Uterus (tissue), 4 donors: ENCODE results near the gene HABP4. TPM values are rescaled to one million over a fixed set of nuclear protein-coding genes. Genes with fewer than 3 reads are reported as not detected.

ENCODE experiments used
- DNase-seq, 2 donors: peaks; one replicate each; pipeline ENCODE4 v3.0.0-alpha.2; 2019 to 2020
- H3K27ac ChIP-seq, 2 donors: fragments of 200-600 bp; sonication (generic); 1 replicate in 1 of 2; 2 replicates in 1 of 2; pipeline ENCODE4 v1.5.1; 2016 to 2018
- H3K27me3 ChIP-seq, 2 donors: fragments of 200-600 bp; sonication (generic); one replicate each; pipeline ENCODE4 v1.5.1; 2018 to 2019; ENCODE audit warnings: control low read depth in 1 of 2
- H3K36me3 ChIP-seq, 2 donors: fragments of 200-600 bp; sonication (generic); one replicate each; pipeline ENCODE4 v1.5.1; 2019; ENCODE audit warnings: control low read depth in 1 of 2
- H3K4me1 ChIP-seq, 2 donors: fragments of 200-600 bp; sonication (generic); one replicate each; pipeline ENCODE4 v1.5.1; 2018 to 2019; ENCODE audit warnings: control low read depth in 1 of 2
- H3K4me3 ChIP-seq, 2 donors: fragments of 200-600 bp; sonication (generic); 1 replicate in 1 of 2; 2 replicates in 1 of 2; pipeline ENCODE4 v1.5.1; 2018 to 2019; ENCODE audit warnings: mild to moderate bottlenecking in 1 of 2
- H3K9me3 ChIP-seq, 2 donors: fragments of 200-600 bp; sonication (generic); one replicate each; pipeline ENCODE4 v1.5.1; 2019; ENCODE audit warnings: control low read depth in 1 of 2
- POLR2A ChIP-seq, 2 donors: fragments of 450-650 bp; IDR thresholded peaks; one replicate each; pipeline ENCODE4 v1.6.1; 2016; ENCODE audit warnings: antibody characterized with exemption in 2 of 2, mild to moderate bottlenecking in 1 of 2, moderate library complexity in 1 of 2
- intact Hi-C: fragments of 100-400 bp; cut with DNase I; formaldehyde crosslinking; loops from one replicate; pipeline ENCODE4 v1.15.1; 2023; ENCODE audit warnings: low total_unique reads
- total RNA-seq, 4 donors: library from RNA; depleted of rRNA in 3 of 4; stranded (reverse); fragments of >200 nt in 3 of 4; gene quantifications; one replicate each; pipeline versions ENCODE4 v1.1.0 to v1.2.4, GENCODE V29; 2014 to 2023
- TF ChIP-seq, protein P1 (sequence below), 4 experiments: fragments of 200-600 bp in 2 of 4; fragments of 450-650 bp in 2 of 4; sonication (generic) in 2 of 4; IDR thresholded peaks; one replicate each; pipeline ENCODE4 v1.5.1; 2016 to 2019; ENCODE audit warnings: antibody characterized with exemption in 4 of 4, mild to moderate bottlenecking in 2 of 4, moderate library complexity in 1 of 4
- donor health status: DM: yes; HTN: yes; CAD: no.

Gene HABP4
- total RNA-seq, 4 donors from 2014 or later: 4.1 to 19.4 (median 11.9) TPM

DNA sequence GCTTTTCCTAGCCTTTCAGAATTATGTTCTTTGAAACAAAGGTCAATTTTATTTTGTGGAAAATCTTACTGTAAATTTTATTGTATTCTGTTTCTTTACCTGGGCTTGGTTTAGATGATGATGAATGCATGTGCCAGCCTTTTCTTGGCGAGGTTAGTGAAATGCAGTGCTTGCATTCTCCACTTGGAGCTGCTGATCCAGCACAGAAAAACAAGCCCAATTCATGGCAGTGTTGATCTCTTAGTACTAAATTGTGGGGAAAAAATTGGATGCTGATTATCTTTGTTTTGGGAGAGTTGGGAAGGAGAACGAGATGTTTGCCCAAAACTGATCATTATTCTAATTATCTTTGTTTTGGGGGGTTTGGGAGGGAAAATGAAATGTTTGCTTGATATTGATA, 3.7 kb downstream of the HABP4 start:
- no peak for DNase-seq
- no peak overlapping the region for H3K4me3 ChIP-seq
- H3K27ac ChIP-seq: no peak overlapping the region
- intact Hi-C loops: no loop called here
- TF ChIP-seq, protein P1, sequence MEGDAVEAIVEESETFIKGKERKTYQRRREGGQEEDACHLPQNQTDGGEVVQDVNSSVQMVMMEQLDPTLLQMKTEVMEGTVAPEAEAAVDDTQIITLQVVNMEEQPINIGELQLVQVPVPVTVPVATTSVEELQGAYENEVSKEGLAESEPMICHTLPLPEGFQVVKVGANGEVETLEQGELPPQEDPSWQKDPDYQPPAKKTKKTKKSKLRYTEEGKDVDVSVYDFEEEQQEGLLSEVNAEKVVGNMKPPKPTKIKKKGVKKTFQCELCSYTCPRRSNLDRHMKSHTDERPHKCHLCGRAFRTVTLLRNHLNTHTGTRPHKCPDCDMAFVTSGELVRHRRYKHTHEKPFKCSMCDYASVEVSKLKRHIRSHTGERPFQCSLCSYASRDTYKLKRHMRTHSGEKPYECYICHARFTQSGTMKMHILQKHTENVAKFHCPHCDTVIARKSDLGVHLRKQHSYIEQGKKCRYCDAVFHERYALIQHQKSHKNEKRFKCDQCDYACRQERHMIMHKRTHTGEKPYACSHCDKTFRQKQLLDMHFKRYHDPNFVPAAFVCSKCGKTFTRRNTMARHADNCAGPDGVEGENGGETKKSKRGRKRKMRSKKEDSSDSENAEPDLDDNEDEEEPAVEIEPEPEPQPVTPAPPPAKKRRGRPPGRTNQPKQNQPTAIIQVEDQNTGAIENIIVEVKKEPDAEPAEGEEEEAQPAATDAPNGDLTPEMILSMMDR (IDR thresholded peaks at IDR 0.05): peak in 2 of 4 experiments; percentile 15 to 28
- TF ChIP-seq POLR2A (IDR thresholded peaks at IDR 0.05): no peak
- H3K27me3 ChIP-seq: no peaks in the 10 kb centered on the region
- H3K9me3 ChIP-seq: no peaks in the 10 kb centered on the region
- no peaks in the 10 kb centered on the region for H3K4me1 ChIP-seq
- no peaks in the 10 kb centered on the region for H3K36me3 ChIP-seq

DNA sequence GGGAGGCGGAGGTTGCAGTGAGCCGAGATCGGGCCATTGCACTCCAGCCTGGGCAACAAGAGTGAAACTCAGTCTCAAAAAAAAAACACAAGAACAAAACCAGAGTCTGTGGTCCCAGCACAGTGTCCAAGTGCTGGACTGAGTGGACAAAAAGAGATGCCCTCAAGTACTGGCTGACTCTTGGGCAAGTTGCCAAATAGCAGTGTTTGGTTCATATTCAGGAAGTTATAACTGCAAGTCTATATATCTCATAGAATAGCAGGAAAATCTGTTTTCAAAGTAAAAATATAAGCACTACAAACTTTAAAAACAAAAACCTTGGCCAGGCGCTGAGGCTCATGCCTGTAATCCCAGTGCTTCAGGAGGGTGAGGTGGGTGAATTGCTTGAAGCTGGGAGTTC, 7.3 kb downstream of the HABP4 start:
- no peak for DNase-seq
- intact Hi-C loops: no loop called here

DNA sequence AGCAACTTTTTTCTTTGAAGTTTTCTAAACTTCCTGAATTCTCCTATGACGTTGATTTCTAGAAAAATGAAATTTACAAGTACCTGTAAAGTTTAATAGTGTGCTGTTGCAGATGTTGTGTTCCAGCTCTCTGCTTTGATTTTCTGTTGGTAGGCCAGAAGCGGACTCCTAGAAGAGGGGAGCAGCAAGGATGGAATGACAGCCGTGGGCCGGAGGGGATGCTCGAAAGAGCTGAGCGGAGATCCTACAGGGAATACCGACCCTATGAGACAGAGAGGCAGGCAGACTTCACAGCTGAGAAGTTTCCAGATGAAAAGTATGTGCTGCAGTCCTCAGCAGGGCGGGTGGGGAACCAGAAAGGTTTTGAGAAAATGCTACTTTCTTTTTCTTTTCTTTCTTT, 8.3 kb downstream of the HABP4 start:
- intact Hi-C loops: no loop called here
- DNase-seq: no peak
- H3K4me1 ChIP-seq: no peaks in the 10 kb centered on the region
- H3K9me3 ChIP-seq: no peaks in the 10 kb centered on the region
- TF ChIP-seq, protein P1 (IDR thresholded peaks at IDR 0.05): no peak
- no peak for TF ChIP-seq POLR2A (IDR thresholded peaks at IDR 0.05)
- no peak overlapping the region for H3K4me3 ChIP-seq
- H3K27me3 ChIP-seq: no peaks in the 10 kb centered on the region
- H3K36me3 ChIP-seq: no peaks in the 10 kb centered on the region
- H3K27ac ChIP-seq: no peak overlapping the region

More for the DNA sequence above, 7.3 kb downstream of the HABP4 start:
- no peak for TF ChIP-seq POLR2A (IDR thresholded peaks at IDR 0.05)
- TF ChIP-seq, protein P1 (IDR thresholded peaks at IDR 0.05): no peak
- Histone ChIP-seq H3K9me3 (no peaks in the 10 kb centered on the region), H3K27ac (no peak overlapping the region), H3K27me3 (no peaks in the 10 kb centered on the region), H3K4me3 (no peak overlapping the region), H3K4me1 (no peaks in the 10 kb centered on the region), H3K36me3 (no peaks in the 10 kb centered on the region)

DNA sequence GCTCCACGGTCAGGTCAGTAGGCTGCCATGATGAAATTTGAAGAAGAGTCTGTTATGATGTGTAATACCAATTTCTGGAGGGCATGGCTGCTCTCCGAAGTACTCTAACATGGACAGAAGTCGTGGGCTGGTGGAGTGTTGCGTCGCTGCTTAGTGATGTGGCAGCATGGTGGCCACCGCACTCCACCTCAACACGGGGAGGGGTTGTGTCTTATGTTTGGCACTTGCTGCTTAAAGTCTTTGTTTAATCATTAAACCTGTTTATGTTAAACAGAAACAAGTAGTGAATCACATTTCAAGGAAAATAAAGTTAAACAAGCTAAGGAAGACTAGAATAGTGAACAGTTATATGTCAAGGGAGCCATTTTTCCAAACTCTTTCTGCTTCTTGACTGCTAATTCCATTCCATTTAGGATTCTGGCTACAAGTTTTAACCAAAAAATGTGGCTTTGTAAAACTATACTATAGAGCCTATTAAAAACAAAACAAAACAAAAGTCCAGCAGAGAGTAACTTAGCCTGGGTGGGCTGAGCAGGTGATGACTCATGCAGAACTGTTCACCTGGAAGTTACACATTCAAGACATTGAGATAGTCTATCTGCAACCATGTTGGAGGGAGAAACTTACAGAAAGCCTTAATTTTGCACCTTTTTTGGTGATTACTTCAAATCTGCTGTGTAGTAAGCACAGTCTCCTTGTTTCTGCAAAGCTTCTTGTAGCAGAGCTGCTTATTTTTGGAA, 9.5 kb downstream of the HABP4 start:
- Histone ChIP-seq H3K27me3 (no peaks in the 10 kb centered on the region), H3K27ac (peak overlapping the region in 1 of 2 donors; percentile 32), H3K36me3 (no peaks in the 10 kb centered on the region), H3K4me3 (no peak overlapping the region), H3K4me1 (no peaks in the 10 kb centered on the region), H3K9me3 (no peaks in the 10 kb centered on the region)
- no peak for TF ChIP-seq POLR2A (IDR thresholded peaks at IDR 0.05)
- TF ChIP-seq, protein P1 (IDR thresholded peaks at IDR 0.05): no peak
- intact Hi-C loops: no loop called here
- no peak for DNase-seq

DNA sequence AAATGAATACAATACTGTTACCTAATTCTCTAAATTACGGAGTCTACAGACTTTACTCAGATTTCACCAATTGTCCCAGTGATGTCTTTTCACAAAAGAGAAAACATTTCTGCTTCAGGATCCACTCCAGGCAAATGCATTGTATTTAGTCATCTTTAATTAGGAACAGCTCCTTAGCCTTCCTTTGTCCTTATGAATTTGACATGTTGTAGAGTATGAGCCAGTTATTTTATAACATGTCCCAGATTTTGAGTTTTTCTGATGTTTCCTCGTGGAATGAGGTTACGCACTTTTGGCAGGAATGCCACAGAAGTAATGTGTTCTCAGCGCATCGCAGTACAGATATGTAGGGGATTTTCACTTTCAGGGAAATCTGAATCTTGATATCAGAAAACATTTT, 10.5 kb downstream of the HABP4 start:
- H3K27ac ChIP-seq: peak overlapping the region; percentile 19 to 32
- TF ChIP-seq, protein P1 (IDR thresholded peaks at IDR 0.05): no peak
- no peak for TF ChIP-seq POLR2A (IDR thresholded peaks at IDR 0.05)
- H3K4me1 ChIP-seq: no peaks in the 10 kb centered on the region
- no peak overlapping the region for H3K4me3 ChIP-seq
- intact Hi-C loops: no loop called here
- no peaks in the 10 kb centered on the region for H3K27me3 ChIP-seq
- H3K36me3 ChIP-seq: no peaks in the 10 kb centered on the region
- no peak for DNase-seq
- H3K9me3 ChIP-seq: no peaks in the 10 kb centered on the region
